Suprapubic skin (tissue), 4 donors: Measurements from ENCODE around the gene RAB35.

Experiments
- EP300 ChIP-seq: sonication (generic); formaldehyde crosslinking; IDR thresholded peaks from one replicate; pipeline ENCODE4 v1.6.1; 2017; ENCODE audit warnings: antibody characterized with exemption
- POLR2AphosphoS5 ChIP-seq, 3 donors: sonication (generic); formaldehyde crosslinking; IDR thresholded peaks; one replicate each; pipeline ENCODE4 v1.6.1; 2017; ENCODE audit warnings: antibody characterized with exemption in 3 of 3
- TF ChIP-seq, protein P1 (sequence below), 2 donors: fragments of 200-600 bp in 1 of 2; fragments of 450-650 bp in 1 of 2; sonication (generic) in 1 of 2; IDR thresholded peaks; one replicate each; pipeline ENCODE4 v1.5.1; 2016 to 2019; ENCODE audit warnings: antibody characterized with exemption in 2 of 2, mild to moderate bottlenecking in 1 of 2, moderate library complexity in 1 of 2

DNA sequence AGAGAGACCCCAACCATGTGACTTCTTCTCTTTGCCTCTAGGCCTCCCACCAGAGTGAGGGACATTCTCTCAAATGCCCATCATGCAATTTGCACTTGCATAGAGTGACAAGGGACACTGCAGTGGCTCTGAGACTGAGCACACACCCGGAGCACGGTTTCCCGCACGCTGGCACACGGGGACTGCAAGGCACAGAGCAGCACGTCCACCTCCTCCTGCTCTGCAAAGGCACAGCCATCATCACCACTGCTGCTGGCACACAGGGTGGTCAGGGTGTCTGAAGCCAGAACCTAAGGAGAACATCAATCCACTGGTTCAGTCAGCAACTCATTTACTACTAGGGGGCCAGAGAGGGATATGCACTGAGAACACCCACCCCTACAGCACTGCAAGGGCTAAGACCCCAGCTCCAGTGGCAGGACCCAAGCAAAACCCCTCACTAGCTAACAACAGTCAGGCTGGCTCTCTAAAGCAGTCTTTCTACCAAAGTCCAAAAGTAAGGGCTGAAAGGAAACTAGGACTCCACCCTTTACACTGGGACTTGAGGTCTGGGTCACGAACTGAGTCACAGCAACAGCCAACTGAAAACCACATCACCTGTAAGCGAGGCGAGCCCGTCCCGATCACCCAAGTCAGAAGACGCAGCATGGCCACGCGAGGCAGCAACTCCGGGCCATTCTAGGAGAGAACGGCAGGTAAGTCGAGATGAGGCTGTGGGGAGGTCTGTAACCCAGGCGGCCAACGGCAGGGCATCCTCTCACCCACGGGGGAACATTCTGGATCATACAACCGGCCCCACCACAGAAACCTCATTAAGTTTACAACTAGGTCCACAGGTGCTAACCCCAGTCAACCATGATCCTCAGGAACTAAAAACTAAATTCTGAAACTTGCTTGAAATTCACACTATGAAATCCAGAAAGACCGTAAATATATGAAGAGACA, 40.0 kb upstream of the RAB35 start:
- TF ChIP-seq, protein P1, sequence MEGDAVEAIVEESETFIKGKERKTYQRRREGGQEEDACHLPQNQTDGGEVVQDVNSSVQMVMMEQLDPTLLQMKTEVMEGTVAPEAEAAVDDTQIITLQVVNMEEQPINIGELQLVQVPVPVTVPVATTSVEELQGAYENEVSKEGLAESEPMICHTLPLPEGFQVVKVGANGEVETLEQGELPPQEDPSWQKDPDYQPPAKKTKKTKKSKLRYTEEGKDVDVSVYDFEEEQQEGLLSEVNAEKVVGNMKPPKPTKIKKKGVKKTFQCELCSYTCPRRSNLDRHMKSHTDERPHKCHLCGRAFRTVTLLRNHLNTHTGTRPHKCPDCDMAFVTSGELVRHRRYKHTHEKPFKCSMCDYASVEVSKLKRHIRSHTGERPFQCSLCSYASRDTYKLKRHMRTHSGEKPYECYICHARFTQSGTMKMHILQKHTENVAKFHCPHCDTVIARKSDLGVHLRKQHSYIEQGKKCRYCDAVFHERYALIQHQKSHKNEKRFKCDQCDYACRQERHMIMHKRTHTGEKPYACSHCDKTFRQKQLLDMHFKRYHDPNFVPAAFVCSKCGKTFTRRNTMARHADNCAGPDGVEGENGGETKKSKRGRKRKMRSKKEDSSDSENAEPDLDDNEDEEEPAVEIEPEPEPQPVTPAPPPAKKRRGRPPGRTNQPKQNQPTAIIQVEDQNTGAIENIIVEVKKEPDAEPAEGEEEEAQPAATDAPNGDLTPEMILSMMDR (IDR thresholded peaks at IDR 0.05) = no peak
- TF ChIP-seq EP300 (no peak), POLR2AphosphoS5 (IDR thresholded peaks at IDR 0.05) (no peak)
